ENCODE measurements around the gene ANKRD40CL. TPM values are rescaled to one million over a fixed set of nuclear protein-coding genes. Genes with fewer than 3 reads are reported as not detected.
A peak's percentile ranks its signal among the peaks of the same experiment; 100 is the strongest.
"Not testable (repeated sequence)": the region's sequence is repeated elsewhere in the genome, so short reads cannot be mapped to it uniquely, and the experiment has no call there.

Gene ANKRD40CL
- total RNA-seq, result not detected
- long read RNA-seq, result 0 reads

- ATAC-seq (no peak), DNase-seq (no peak)
- intact Hi-C loops (cut with micrococcal nuclease), result no loop called here
These were observed at the start of gene ANKRD40CL for GRCh38 chr17:50767446-50767845. Gene ANKRD40CL (minus strand): TSS chr17:50767518. CDS start chr17:50766913, 605 bp downstream.

GRCh38 chr17:50816271-50816670 lies 49.0 kb upstream of the ANKRD40CL start:
- ATAC-seq, result peak; percentile 17
- intact Hi-C loops (cut with micrococcal nuclease), result no loop called here
- no peak for DNase-seq

GRCh38 chr17:50815400-50815799 lies 48.1 kb upstream of the ANKRD40CL start:
- ATAC-seq (no peak), DNase-seq (no peak)

GRCh38 chr17:50813583-50813982 lies 46.3 kb upstream of the ANKRD40CL start:
- intact Hi-C loops (cut with micrococcal nuclease), result no loop called here
- ATAC-seq, result no peak
- DNase-seq, result no peak

More at GRCh38 chr17:50815400-50815799, 48.1 kb upstream of the ANKRD40CL start:
- intact Hi-C loops (cut with micrococcal nuclease), result no loop called here

GRCh38 chr17:50808888-50809287 lies 41.6 kb upstream of the ANKRD40CL start:
- DNase-seq (no peak), ATAC-seq (no peak)
- intact Hi-C loops (cut with micrococcal nuclease), result no loop called here

- intact Hi-C loops (cut with micrococcal nuclease), result no loop called here
- no peak for ATAC-seq
- DNase-seq, result no peak
These were observed 41.1 kb upstream of the ANKRD40CL start for GRCh38 chr17:50808413-50808812.

- ATAC-seq (no peak), DNase-seq (no peak)
- intact Hi-C loops (cut with micrococcal nuclease), result no loop called here
These were observed 40.4 kb upstream of the ANKRD40CL start for GRCh38 chr17:50807675-50808074.

GRCh38 chr17:50807009-50807408 lies 39.7 kb upstream of the ANKRD40CL start:
- intact Hi-C loops (cut with micrococcal nuclease), result no loop called here
- no peak for DNase-seq
- ATAC-seq, result no peak

- intact Hi-C loops (cut with micrococcal nuclease), result no loop called here
- DNase-seq, result no peak
- ATAC-seq, result peak; percentile 64
These were observed 38.9 kb upstream of the ANKRD40CL start for GRCh38 chr17:50806141-50806643.

GRCh38 chr17:50805486-50805885 lies 38.2 kb upstream of the ANKRD40CL start:
- intact Hi-C loops (cut with micrococcal nuclease), result no loop called here
- ATAC-seq, result peak; percentile 37
- no peak for DNase-seq

- DNase-seq; ATAC-seq; intact Hi-C loops (cut with micrococcal nuclease): not testable (repeated sequence)
These were observed 37.6 kb upstream of the ANKRD40CL start for GRCh38 chr17:50804749-50805475.

GRCh38 chr17:50803676-50804075 lies 36.4 kb upstream of the ANKRD40CL start:
- DNase-seq (no peak), ATAC-seq (no peak)
- intact Hi-C loops (cut with micrococcal nuclease), result no loop called here

- intact Hi-C loops (cut with micrococcal nuclease), result no loop called here
- ATAC-seq, result no peak
- no peak for DNase-seq
These were observed 35.6 kb upstream of the ANKRD40CL start for GRCh38 chr17:50802609-50803571.

- no peak for ATAC-seq
- intact Hi-C loops (cut with micrococcal nuclease), result no loop called here
These were observed 32.9 kb upstream of the ANKRD40CL start for GRCh38 chr17:50800196-50800700.

GRCh38 chr17:50799582-50799981 lies 32.3 kb upstream of the ANKRD40CL start:
- no peak for ATAC-seq
- intact Hi-C loops (cut with micrococcal nuclease), result no loop called here
- no peak for DNase-seq

More at GRCh38 chr17:50800196-50800700, 32.9 kb upstream of the ANKRD40CL start:
- DNase-seq, result no peak

GRCh38 chr17:50798424-50799288 lies 31.3 kb upstream of the ANKRD40CL start:
- intact Hi-C loops (cut with micrococcal nuclease), result no loop called here
- ATAC-seq, result no peak
- DNase-seq, result no peak

GRCh38 chr17:50797135-50797810 lies 30.0 kb upstream of the ANKRD40CL start:
- intact Hi-C loops (cut with micrococcal nuclease), result no loop called here

GRCh38 chr17:50794361-50794760 lies 27.0 kb upstream of the ANKRD40CL start:
- DNase-seq (no peak), ATAC-seq (no peak)
- intact Hi-C loops (cut with micrococcal nuclease), result no loop called here

More at GRCh38 chr17:50797135-50797810, 30.0 kb upstream of the ANKRD40CL start:
- ATAC-seq, result no peak
- no peak for DNase-seq
